Transverse colon (tissue), 4 donors: ENCODE data around the gene RNF130.

Source experiments
- POLR2A ChIP-seq: fragments of 450-650 bp; IDR thresholded peaks from one replicate; pipeline ENCODE4 v1.6.1; 2016; ENCODE audit warnings: antibody characterized with exemption, mild to moderate bottlenecking, moderate library complexity
- POLR2AphosphoS5 ChIP-seq, 3 donors: sonication (generic); formaldehyde crosslinking; IDR thresholded peaks; one replicate each; pipeline ENCODE4 v1.6.1; 2016; ENCODE audit warnings: antibody characterized with exemption in 3 of 3
- TF ChIP-seq, protein P1 (sequence below), 5 experiments: fragments of 200-600 bp in 3 of 5; fragments of 450-650 bp in 2 of 5; sonication (generic) in 3 of 5; IDR thresholded peaks; 1 replicate in 2 of 5; 2 replicates in 3 of 5; pipeline ENCODE4 v1.5.1; 2016 to 2017; ENCODE audit warnings: antibody characterized with exemption in 5 of 5, inconsistent platforms in 3 of 5, mild to moderate bottlenecking in 2 of 5, moderate library complexity in 1 of 5

DNA sequence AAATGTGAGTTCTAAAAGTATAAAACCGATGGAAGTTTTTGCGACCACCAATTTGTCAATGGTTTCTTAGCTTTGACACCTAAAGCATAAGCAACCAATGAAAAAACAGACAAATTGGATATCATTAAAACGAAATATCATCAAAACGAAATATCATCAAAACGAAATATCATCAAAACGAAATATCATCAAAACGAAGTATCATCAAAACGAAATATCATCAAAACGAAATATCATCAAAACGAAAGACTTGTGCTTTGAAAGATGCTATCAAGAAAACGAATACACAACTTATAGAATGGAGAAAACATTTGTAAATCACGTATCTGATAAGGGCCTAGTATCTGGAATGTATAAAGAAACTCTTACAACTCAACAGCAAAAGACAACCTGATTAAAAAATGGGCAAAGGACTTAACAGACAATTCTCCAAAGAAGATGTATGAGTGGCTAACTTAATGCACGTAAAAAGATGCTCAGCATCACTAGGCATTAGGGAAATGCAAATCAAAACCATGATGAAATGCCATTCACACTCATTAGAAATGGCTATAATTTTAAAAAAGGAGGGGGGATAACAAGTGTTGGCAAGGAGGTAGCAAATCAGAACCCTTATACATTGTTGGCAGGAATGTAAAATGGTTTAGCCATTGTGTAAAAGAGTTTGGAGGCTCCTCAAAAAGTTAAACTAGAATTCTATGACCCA is 134.4 kb downstream of the RNF130 start:
- TF ChIP-seq, protein P1, sequence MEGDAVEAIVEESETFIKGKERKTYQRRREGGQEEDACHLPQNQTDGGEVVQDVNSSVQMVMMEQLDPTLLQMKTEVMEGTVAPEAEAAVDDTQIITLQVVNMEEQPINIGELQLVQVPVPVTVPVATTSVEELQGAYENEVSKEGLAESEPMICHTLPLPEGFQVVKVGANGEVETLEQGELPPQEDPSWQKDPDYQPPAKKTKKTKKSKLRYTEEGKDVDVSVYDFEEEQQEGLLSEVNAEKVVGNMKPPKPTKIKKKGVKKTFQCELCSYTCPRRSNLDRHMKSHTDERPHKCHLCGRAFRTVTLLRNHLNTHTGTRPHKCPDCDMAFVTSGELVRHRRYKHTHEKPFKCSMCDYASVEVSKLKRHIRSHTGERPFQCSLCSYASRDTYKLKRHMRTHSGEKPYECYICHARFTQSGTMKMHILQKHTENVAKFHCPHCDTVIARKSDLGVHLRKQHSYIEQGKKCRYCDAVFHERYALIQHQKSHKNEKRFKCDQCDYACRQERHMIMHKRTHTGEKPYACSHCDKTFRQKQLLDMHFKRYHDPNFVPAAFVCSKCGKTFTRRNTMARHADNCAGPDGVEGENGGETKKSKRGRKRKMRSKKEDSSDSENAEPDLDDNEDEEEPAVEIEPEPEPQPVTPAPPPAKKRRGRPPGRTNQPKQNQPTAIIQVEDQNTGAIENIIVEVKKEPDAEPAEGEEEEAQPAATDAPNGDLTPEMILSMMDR (IDR thresholded peaks at IDR 0.05) = no peak
- TF ChIP-seq POLR2AphosphoS5 (IDR thresholded peaks at IDR 0.05) (no peak), POLR2A (no peak)
